ENCODE measurements around the gene PPP1R36. TPM values are rescaled to one million over a fixed set of nuclear protein-coding genes. Genes with fewer than 3 reads are reported as not detected.

The PPP1R36 gene
- total RNA-seq, 1 experiment from 2014 or later: not detected

DNA sequence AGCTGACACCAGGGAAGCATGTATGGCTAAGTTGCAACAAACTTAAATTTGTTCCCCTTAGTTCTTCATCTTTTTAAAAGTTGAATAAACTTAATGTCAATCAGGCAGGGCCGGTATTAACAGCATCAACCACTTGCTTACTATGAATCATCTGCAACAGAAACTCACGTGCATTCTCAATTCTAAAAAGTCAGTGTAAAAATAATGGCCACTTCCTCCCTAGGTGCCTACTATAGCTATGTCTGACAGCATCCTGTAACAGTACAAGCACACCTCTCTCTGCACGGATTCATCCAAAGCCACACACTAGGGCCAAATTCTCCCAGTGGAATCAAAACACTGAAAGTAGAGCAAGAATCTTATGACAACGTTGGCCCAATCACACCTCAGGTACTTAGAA lies 48.6 kb downstream of the PPP1R36 start:
- POLR2A ChIA-PET (ENCODE audit: unreplicated experiment): no interaction called here
- TF ChIP-seq, protein P1, sequence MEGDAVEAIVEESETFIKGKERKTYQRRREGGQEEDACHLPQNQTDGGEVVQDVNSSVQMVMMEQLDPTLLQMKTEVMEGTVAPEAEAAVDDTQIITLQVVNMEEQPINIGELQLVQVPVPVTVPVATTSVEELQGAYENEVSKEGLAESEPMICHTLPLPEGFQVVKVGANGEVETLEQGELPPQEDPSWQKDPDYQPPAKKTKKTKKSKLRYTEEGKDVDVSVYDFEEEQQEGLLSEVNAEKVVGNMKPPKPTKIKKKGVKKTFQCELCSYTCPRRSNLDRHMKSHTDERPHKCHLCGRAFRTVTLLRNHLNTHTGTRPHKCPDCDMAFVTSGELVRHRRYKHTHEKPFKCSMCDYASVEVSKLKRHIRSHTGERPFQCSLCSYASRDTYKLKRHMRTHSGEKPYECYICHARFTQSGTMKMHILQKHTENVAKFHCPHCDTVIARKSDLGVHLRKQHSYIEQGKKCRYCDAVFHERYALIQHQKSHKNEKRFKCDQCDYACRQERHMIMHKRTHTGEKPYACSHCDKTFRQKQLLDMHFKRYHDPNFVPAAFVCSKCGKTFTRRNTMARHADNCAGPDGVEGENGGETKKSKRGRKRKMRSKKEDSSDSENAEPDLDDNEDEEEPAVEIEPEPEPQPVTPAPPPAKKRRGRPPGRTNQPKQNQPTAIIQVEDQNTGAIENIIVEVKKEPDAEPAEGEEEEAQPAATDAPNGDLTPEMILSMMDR (conservative IDR thresholded peaks at IDR 0.05): no peak
- TF ChIP-seq EZH2 (IDR thresholded peaks at IDR 0.05; ENCODE audit: low read depth): no peak
- no peaks in the 10 kb centered on the region for H3K9me3 ChIP-seq (ENCODE audit: insufficient read depth, low read depth)
- no peaks in the 10 kb centered on the region for H3F3A ChIP-seq (ENCODE audit: insufficient read depth, low read depth)
- no peaks in the 10 kb centered on the region for H3K27me3 ChIP-seq (ENCODE audit: insufficient read depth, low read depth)
- H2AFZ ChIP-seq: no peak overlapping the region
- no peaks in the 10 kb centered on the region for H3K36me3 ChIP-seq (ENCODE audit: low read depth)
- H3K27ac ChIP-seq: no peak overlapping the region
- H3K79me2 ChIP-seq (ENCODE audit: low read depth): no peaks in the 10 kb centered on the region
- H3K4me2 ChIP-seq: no peak overlapping the region
- intact Hi-C loops (cut with micrococcal nuclease; ENCODE audit: unreplicated experiment): no loop called here
- H3K4me3 ChIP-seq: no peak overlapping the region
- no TSS peak for BruUV-seq (replicated peaks)
- CTCF ChIA-PET: interaction anchor here (0.5 to 0.7 kb wide), 2 partner anchors 22 to 168 kb away, joined by 4 to 5 read pairs; no protein-coding TSS in a partner anchor
- DNase-seq: no peak
- H4K20me1 ChIP-seq (ENCODE audit: insufficient read depth): no peaks in the 10 kb centered on the region
- H3K4me1 ChIP-seq (replicated peaks; ENCODE audit: insufficient read depth): no peaks in the 10 kb centered on the region
- H3K9me2 ChIP-seq (ENCODE audit: insufficient read depth): no peaks in the 10 kb centered on the region

DNA sequence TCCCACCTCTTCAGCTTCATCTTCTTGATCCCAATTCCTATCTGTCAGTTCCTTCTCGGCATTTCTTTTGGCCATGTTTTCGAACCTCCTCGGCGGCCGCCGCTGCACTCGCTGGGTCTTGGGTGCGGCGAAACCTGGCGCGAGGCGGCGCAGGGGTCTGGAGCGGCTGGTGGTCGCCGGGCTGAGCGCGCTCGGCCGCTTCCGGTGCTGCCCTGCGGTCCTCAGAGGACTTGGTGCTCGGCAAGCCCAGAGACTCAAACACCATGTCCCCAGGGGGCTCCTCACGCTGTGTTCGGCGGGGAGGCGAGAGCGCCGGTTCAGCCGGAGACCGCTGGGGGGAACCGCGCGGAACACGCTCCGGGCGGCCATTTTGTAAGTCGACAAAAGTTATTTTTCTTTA lies 51.8 kb downstream of the PPP1R36 start:
- BruUV-seq (replicated peaks): no TSS peak
- Histone ChIP-seq H3K9me2 (ENCODE audit: insufficient read depth) (no peaks in the 10 kb centered on the region), H3K4me1 (replicated peaks; ENCODE audit: insufficient read depth) (peaks cover 8% of the 10 kb centered on the region; the same call in 1 of the 2 replicates), H4K20me1 (ENCODE audit: insufficient read depth) (no peaks in the 10 kb centered on the region), H3K27ac (no peak overlapping the region), H3K9me3 (ENCODE audit: insufficient read depth, low read depth) (no peaks in the 10 kb centered on the region), H2AFZ (no peak overlapping the region), H3K4me2 (no peak overlapping the region), H3F3A (ENCODE audit: insufficient read depth, low read depth) (0 out of 2 replicates have a peak, but pooled peaks cover 3% of the 10 kb centered on the region), H3K27me3 (ENCODE audit: insufficient read depth, low read depth) (no peaks in the 10 kb centered on the region), H3K79me2 (ENCODE audit: low read depth) (no peaks in the 10 kb centered on the region), H3K36me3 (ENCODE audit: low read depth) (no peaks in the 10 kb centered on the region), H3K4me3 (no peak overlapping the region)
- DNase-seq: no peak
- POLR2A ChIA-PET (ENCODE audit: unreplicated experiment): no interaction called here
- TF ChIP-seq EZH2 (IDR thresholded peaks at IDR 0.05; ENCODE audit: low read depth): no peak
- TF ChIP-seq, protein P1 (conservative IDR thresholded peaks at IDR 0.05): no peak
- intact Hi-C loops (cut with micrococcal nuclease; ENCODE audit: unreplicated experiment): no loop called here
- CTCF ChIA-PET: no interaction called here

DNA sequence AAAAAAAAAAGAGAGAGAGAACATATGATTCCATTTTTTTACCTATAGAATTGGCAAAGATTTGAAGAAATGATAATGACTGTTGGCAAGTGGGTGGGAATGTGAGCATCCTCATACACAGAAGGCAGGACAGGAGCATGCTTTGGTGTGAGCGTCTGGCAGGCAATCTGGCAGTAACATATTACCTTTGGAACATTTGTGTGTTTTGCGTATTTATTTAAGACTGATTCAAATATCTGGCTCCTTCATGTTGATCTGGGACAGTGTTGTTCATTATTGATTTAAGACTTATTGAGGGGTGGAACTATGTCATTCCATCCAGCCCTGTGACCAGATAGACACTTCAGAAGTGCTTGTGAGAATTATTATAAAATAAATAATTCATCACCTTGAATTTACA lies 53.1 kb downstream of the PPP1R36 start:
- no peak overlapping the region for H2AFZ ChIP-seq
- no peaks in the 10 kb centered on the region for H3K79me2 ChIP-seq (ENCODE audit: low read depth)
- H3K9me3 ChIP-seq (ENCODE audit: insufficient read depth, low read depth): no peaks in the 10 kb centered on the region
- no peak overlapping the region for H3K27ac ChIP-seq
- no peaks in the 10 kb centered on the region for H3K9me2 ChIP-seq (ENCODE audit: insufficient read depth)
- H4K20me1 ChIP-seq (ENCODE audit: insufficient read depth): no peaks in the 10 kb centered on the region
- H3K4me1 ChIP-seq (replicated peaks; ENCODE audit: insufficient read depth): peaks cover 8% of the 10 kb centered on the region; the same call in 1 of the 2 replicates
- BruUV-seq (replicated peaks): no TSS peak
- TF ChIP-seq EZH2 (IDR thresholded peaks at IDR 0.05; ENCODE audit: low read depth): no peak
- TF ChIP-seq, protein P1 (conservative IDR thresholded peaks at IDR 0.05): no peak
- ChIA-PET POLR2A (ENCODE audit: unreplicated experiment) (no interaction called here), CTCF (no interaction called here)
- no peak for DNase-seq
- H3K36me3 ChIP-seq (ENCODE audit: low read depth): no peaks in the 10 kb centered on the region
- H3F3A ChIP-seq (ENCODE audit: insufficient read depth, low read depth): 0 out of 2 replicates have a peak, but pooled peaks cover 3% of the 10 kb centered on the region
- intact Hi-C loops (cut with micrococcal nuclease; ENCODE audit: unreplicated experiment): no loop called here
- no peak overlapping the region for H3K4me3 ChIP-seq
- H3K27me3 ChIP-seq (ENCODE audit: insufficient read depth, low read depth): no peaks in the 10 kb centered on the region
- no peak overlapping the region for H3K4me2 ChIP-seq

Data from PC-9 (cell line).